ENCODE data around the gene CLEC17A. TPM values are rescaled to one million over a fixed set of nuclear protein-coding genes. Genes with fewer than 3 reads are reported as not detected.
A peak's percentile ranks its signal among the peaks of the same experiment; 100 is the strongest.
"Not testable (repeated sequence)": the region's sequence is repeated elsewhere in the genome, so short reads cannot be mapped to it uniquely, and the experiment has no call there.

Gene CLEC17A
- total RNA-seq, 1 donor from 2014 or later = not detected

- DNase-seq (ENCODE audit: low read depth in 2 of 2) = no peak
Measured at GRCh38 chr19:14558370-14559066, 24.4 kb upstream of the CLEC17A start.

- DNase-seq (ENCODE audit: low read depth in 2 of 2) = peak in 1 of 2 donors; percentile 60
Measured at GRCh38 chr19:14559916-14560775, 22.7 kb upstream of the CLEC17A start.

GRCh38 chr19:14560776-14561108 is 22.1 kb upstream of the CLEC17A start:
- DNase-seq (ENCODE audit: low read depth in 2 of 2) = no peak

GRCh38 chr19:14561249-14561648 is 21.6 kb upstream of the CLEC17A start:
- DNase-seq (ENCODE audit: low read depth in 2 of 2) = no peak

GRCh38 chr19:14561847-14562351 is 21.0 kb upstream of the CLEC17A start:
- no peak for DNase-seq (ENCODE audit: low read depth in 2 of 2)

- no peak for DNase-seq (ENCODE audit: low read depth in 2 of 2)
Measured at GRCh38 chr19:14562660-14563589, 20.0 kb upstream of the CLEC17A start.

DNA sequence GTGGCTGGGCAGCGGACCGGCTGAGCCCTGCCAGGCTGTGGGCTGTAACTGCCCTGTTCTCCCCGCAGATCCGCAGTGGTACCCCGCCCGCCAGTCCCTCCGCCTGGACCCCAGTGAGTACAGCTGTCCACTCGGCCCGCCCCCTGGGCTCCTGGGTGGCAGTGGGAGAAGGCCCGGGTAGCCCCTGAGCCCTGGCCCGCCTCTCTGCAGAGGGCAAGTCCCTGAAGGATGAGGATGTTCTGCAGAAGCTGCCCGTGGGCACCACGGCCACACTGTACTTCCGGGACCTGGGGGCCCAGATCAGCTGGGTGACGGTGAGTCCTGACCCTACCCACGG is 19.3 kb upstream of the CLEC17A start:
- no peak for DNase-seq (ENCODE audit: low read depth in 2 of 2)

GRCh38 chr19:14563989-14564651 is 18.8 kb upstream of the CLEC17A start:
- DNase-seq (ENCODE audit: low read depth in 2 of 2) = peak; percentile 23 to 43

DNA sequence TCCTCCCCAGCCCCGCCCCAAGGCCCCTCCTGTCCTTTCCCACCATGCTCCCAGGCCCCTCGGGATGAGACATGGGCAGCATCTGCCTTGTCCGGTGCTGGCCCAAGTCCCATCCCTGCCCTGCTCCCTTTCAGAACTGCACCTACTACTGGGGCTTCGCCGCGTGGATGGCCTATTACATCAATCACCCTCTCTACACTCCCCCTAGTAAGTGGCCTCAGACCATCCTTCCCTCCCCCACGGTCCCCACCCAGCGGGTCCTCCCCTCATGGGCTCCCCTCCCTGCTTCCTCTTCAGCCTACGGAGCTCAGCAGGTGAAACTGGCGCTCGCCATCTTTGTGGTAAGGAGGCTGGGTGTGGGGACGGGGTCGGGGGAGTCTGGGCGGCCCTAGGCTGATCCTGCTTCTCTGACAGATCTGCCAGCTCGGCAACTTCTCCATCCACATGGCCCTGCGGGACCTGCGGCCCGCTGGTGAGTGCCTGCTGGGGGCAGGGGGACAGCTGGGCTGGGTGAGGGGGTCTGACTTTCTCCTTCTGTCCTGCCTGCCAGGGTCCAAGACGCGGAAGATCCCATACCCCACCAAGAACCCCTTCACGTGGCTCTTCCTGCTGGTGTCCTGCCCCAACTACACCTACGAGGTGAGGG is 18.1 kb upstream of the CLEC17A start:
- DNase-seq (ENCODE audit: low read depth in 2 of 2) = not testable (repeated sequence)

DNA sequence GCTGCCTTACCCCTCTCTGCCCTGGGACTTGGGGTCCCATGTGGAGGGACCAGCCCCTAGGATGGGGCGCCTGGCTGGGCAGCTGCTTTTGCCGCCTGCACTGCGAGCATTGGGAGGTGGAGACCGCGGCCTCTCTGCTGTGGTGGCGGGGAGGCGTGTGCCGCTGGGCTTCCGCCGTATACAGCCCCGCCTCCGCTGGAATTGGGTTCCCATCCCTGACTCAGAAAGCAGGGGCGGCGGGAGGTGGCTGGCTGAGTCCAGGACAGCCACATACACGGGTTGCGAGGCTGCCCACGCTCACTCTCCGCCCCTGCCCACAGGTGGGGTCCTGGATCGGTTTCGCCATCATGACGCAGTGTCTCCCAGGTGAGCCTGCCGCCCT is 17.6 kb upstream of the CLEC17A start:
- no peak for DNase-seq (ENCODE audit: low read depth in 2 of 2)

GRCh38 chr19:14565765-14566711 is 16.8 kb upstream of the CLEC17A start:
- DNase-seq (ENCODE audit: low read depth in 2 of 2) = no peak

GRCh38 chr19:14566712-14567077 is 16.2 kb upstream of the CLEC17A start:
- DNase-seq (ENCODE audit: low read depth in 2 of 2) = no peak

GRCh38 chr19:14567079-14567478 is 15.8 kb upstream of the CLEC17A start:
- no peak for DNase-seq (ENCODE audit: low read depth in 2 of 2)

GRCh38 chr19:14570864-14571527 is 11.9 kb upstream of the CLEC17A start:
- DNase-seq (ENCODE audit: low read depth in 2 of 2) = no peak

DNA sequence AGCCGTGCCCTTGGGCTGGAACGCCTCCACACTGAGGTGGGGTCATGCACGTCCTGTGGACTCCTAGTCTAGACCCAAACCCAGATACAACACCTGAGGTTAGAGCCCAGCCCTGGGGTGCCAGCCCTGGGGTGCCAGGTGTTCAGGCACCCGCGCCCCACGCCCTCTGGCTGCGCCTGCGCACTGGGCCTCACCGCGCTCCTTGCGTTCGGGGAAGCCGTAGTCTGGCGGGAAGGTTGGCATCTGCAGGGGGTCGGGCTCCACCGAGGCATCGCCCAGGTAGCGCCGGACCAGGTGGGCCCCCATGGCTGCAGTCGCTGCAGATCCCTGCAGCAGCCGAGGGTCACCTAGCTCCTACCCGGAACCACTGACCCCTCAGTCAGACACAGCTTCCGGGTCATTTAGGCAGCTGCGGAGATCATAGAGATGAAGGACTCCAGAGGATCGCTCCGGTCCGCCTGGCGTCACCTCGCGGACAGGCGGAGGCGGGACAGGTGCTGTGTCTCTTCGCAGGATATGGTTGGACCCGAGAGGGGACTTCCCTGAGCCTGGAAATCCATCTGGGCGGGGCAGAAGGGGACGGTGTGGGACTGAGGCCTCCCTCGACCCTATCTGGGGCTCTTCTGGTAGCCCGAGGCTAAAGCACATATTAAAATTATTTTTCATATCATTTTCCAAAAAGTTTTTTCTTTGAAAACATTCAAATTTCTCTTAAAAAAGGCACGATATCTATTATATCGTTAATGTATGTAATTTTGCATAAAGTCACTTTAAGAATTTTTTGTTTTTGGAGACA is 11.0 kb upstream of the CLEC17A start, which contains the start of gene NDUFB7:
Gene NDUFB7, minus strand, starts transcription at position 372 of the 796 bp plus-strand sequence. Its CDS starts 66 bp downstream, at position 306.
- DNase-seq (ENCODE audit: low read depth in 2 of 2) = peak; percentile 96 to 97

DNA sequence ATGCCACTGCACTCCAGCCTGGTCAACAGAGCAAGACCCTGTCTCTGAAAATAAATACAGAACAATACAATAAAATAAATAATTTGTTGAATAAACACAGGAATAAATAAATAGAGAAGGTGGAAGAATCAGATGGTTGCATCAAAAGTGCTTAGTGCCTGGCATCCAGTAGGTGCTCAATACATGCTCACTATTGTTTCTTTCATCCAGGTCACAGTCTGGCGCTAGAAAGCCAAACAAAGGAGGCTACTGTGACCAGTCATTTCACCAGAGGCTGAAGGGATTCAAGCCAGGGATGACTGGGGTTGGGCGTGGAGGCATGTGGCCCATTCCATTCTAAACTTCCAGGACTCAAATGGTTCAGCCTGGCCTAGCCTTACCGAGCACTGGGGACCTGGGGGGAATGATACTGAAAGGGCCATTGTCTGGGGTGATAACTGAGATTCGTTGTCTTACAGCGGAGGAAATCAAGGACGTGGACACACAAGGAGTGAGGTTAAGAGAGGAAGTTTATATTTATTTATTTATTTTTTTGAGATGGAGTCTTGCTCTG is 7.4 kb upstream of the CLEC17A start:
- no peak for DNase-seq (ENCODE audit: low read depth in 2 of 2)

GRCh38 chr19:14576363-14576762 is 6.5 kb upstream of the CLEC17A start:
- no peak for DNase-seq (ENCODE audit: low read depth in 2 of 2)

GRCh38 chr19:14577264-14577663 is 5.6 kb upstream of the CLEC17A start:
- DNase-seq (ENCODE audit: low read depth in 2 of 2) = no peak

All from lung microvascular endothelial cell (primary cell).